Cerebellar cortex (tissue), 1 donor: ENCODE data around the gene SPC24.
A peak's percentile ranks its signal among the peaks of the same experiment; 100 is the strongest.
"Not testable (repeated sequence)": the region's sequence is repeated elsewhere in the genome, so short reads cannot be mapped to it uniquely, and the experiment has no call there.

Source experiments
- DNase-seq: peaks from one replicate; pipeline ENCODE4 v3.0.0-alpha.2; 2015; ENCODE audit warnings: low spot score

Gene SPC24

DNA sequence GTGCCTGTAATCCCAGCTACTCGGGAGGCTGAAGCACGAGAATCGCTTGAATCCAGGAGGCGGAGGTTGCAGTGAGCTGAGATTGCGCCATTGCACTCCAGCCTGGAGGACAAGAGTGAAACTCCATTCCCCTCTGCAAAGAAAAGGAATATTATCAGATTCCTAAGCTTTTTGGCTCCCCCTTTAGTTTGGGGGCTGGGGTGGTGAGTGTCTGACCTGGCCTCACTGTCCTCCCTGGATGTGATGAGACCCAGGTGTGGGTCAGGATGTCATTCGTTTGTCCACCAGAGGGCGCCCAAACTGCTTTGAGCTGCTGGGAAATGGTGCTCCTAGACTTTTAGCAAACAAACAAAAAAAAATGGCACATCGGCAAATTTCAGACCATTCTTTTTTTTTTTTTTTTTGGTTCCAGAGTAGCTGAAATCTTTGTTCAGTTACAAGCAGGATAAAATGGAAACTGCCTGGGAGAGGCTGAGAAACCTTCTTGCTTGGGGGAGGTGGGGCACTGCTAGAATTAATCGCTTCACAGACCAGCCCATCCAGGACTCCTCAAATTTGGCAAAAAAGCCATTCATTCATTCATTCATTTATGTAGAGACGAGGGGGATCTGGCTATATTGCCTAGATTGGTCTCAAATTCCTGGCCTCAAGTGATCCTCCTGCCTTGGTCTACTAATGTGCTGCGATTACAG is 29.4 kb downstream of the SPC24 start:
- DNase-seq, result peak; percentile 88

- not testable (repeated sequence) for DNase-seq
Observed at GRCh38 chr19:11124157-11124556, 31.4 kb downstream of the SPC24 start.

DNA sequence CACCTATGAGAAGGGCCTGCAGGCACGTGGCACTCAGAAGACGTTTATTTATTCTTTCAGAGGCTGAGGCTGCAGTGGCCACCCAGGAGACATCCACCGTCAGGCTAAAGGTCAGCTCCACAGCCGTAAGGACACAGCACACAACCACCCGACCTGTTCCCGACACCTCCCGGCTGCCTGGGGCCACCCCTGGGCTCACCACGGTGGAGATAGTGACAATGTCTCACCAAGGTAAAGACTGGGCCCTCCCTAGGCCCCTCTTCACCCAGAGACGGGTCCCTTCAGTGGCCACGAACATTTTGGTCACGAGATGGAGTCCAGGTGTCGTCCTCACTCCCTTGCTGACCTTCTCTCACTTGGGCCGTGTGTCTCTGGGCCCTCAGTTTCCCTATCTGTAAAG is 32.5 kb downstream of the SPC24 start:
- no peak for DNase-seq

GRCh38 chr19:11121963-11122362 is 33.6 kb downstream of the SPC24 start:
- DNase-seq, result not testable (repeated sequence)

- no peak for DNase-seq
Observed at GRCh38 chr19:11116507-11116906, 39.1 kb downstream of the SPC24 start.

GRCh38 chr19:11115895-11116446 is 39.6 kb downstream of the SPC24 start:
- no peak for DNase-seq

- no peak for DNase-seq
Observed at GRCh38 chr19:11115042-11115441, 40.5 kb downstream of the SPC24 start.

DNA sequence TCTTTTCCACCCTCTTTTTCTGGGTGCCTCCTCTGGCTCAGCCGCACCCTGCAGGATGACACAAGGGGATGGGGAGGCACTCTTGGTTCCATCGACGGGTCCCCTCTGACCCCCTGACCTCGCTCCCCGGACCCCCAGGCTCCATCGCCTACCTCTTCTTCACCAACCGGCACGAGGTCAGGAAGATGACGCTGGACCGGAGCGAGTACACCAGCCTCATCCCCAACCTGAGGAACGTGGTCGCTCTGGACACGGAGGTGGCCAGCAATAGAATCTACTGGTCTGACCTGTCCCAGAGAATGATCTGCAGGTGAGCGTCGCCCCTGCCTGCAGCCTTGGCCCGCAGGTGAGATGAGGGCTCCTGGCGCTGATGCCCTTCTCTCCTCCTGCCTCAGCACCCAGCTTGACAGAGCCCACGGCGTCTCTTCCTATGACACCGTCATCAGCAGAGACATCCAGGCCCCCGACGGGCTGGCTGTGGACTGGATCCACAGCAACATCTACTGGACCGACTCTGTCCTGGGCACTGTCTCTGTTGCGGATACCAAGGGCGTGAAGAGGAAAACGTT is 42.4 kb downstream of the SPC24 start:
- DNase-seq, result no peak

DNA sequence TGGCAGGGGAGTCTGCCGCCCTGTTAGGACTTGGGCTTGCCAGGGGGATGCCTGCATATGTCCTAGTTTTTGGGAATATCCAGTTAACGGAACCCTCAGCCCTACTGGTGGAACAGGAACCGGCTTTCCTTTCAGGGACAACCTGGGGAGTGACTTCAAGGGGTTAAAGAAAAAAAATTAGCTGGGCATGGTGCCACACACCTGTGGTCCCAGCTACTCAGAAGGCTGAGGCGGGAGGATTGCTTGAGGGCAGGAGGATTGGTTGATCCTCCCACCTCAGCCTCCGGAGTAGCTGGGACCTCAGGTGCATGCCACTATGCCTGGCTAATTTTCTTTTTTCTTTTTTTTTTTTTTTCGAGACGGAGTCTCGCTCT is 43.8 kb downstream of the SPC24 start:
- no peak for DNase-seq

DNA sequence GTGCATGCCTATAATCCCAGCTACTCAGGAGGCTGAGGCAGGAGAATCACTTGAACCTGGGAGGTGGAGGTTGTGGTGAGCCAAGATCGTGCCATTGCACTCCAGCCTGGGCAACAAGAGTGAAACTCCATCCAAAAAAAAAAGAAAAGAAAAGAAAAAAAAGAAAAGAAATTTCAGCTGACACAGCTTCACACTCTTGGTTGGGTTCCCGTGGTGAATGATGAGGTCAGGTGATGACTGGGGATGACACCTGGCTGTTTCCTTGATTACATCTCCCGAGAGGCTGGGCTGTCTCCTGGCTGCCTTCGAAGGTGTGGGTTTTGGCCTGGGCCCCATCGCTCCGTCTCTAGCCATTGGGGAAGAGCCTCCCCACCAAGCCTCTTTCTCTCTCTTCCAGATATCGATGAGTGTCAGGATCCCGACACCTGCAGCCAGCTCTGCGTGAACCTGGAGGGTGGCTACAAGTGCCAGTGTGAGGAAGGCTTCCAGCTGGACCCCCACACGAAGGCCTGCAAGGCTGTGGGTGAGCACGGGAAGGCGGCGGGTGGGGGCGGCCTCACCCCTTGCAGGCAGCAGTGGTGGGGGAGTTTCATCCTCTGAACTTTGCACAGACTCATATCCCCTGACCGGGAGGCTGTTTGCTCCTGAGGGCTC is 44.3 kb downstream of the SPC24 start:
- DNase-seq, result no peak

GRCh38 chr19:11108746-11109145 is 46.8 kb downstream of the SPC24 start:
- no peak for DNase-seq

DNA sequence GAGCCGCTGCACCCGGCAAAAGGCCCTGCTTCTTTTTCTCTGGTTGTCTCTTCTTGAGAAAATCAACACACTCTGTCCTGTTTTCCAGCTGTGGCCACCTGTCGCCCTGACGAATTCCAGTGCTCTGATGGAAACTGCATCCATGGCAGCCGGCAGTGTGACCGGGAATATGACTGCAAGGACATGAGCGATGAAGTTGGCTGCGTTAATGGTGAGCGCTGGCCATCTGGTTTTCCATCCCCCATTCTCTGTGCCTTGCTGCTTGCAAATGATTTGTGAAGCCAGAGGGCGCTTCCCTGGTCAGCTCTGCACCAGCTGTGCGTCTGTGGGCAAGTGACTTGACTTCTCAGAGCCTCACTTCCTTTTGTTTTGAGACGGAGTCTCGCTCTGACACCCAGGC is 49.1 kb downstream of the SPC24 start:
- DNase-seq, result no peak

DNA sequence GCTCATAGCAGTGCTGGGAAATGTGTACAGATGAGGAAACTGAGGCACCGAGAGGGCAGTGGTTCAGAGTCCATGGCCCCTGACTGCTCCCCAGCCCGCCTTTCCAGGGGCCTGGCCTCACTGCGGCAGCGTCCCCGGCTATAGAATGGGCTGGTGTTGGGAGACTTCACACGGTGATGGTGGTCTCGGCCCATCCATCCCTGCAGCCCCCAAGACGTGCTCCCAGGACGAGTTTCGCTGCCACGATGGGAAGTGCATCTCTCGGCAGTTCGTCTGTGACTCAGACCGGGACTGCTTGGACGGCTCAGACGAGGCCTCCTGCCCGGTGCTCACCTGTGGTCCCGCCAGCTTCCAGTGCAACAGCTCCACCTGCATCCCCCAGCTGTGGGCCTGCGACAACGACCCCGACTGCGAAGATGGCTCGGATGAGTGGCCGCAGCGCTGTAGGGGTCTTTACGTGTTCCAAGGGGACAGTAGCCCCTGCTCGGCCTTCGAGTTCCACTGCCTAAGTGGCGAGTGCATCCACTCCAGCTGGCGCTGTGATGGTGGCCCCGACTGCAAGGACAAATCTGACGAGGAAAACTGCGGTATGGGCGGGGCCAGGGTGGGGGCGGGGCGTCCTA is 50.5 kb downstream of the SPC24 start:
- DNase-seq, result no peak

DNA sequence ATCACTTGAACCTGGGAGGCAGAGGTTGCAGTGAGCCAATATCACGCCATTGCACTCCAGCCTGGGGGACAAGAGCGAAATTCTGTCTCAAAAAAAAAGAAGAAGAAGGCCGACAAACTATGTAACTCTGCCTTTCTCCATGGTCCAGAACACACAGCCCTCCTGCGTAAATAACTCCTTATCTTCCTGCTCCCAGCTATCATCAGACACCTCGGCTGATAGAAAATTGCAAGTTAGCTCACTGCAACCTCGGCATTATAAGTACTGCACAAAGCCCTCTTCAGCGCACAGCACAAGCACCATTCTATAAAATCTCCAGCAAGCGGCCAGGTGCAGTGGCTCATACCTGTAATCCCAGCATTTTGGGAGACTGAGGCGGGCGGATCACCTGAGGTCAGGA is 51.9 kb downstream of the SPC24 start:
- not testable (repeated sequence) for DNase-seq

DNA sequence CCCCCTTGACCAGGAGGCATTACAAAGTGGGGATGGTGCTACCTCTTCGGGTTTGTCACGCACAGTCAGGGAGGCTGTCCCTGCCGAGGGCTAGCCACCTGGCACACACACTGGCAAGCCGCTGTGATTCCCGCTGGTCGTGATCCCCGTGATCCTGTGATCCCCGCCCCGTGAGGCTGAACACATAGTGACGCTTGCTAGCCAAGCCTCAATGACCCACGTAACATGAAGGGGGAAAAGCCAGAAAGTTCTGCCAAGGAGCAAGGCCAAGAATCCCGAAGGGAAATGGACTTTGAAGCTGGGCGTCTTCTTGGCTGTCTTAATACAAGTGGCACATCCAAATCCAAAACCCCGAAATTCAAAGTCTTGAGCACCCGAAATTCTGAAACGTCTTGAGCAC is 52.6 kb downstream of the SPC24 start:
- DNase-seq, result no peak

GRCh38 chr19:11101057-11101456 is 54.5 kb downstream of the SPC24 start:
- DNase-seq, result no peak

GRCh38 chr19:11100049-11100448 is 55.5 kb downstream of the SPC24 start:
- DNase-seq, result no peak

DNA sequence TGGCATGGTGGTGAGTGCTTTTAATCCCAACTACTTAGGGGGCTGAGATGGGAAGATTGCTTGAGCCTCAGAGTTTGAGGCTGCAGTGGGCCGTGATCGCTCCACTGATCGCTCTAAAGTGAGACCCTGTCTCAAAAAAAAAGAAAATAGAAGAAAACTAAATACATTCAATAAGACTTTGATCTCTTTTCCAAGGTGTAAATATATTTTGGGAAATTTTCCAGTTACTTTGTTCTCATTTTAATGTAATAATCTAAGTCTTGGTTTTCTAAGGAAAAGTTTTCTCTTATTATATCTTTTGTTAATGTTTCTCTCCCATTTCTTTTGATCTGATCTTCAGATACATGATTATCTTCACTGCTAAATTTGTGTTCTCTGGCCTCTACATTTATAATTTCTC is 56.7 kb downstream of the SPC24 start:
- no peak for DNase-seq

- DNase-seq, result no peak
Observed at GRCh38 chr19:11098327-11098726, 57.3 kb downstream of the SPC24 start.

- DNase-seq, result not testable (repeated sequence)
Observed at GRCh38 chr19:11097367-11097766, 58.2 kb downstream of the SPC24 start.

DNA sequence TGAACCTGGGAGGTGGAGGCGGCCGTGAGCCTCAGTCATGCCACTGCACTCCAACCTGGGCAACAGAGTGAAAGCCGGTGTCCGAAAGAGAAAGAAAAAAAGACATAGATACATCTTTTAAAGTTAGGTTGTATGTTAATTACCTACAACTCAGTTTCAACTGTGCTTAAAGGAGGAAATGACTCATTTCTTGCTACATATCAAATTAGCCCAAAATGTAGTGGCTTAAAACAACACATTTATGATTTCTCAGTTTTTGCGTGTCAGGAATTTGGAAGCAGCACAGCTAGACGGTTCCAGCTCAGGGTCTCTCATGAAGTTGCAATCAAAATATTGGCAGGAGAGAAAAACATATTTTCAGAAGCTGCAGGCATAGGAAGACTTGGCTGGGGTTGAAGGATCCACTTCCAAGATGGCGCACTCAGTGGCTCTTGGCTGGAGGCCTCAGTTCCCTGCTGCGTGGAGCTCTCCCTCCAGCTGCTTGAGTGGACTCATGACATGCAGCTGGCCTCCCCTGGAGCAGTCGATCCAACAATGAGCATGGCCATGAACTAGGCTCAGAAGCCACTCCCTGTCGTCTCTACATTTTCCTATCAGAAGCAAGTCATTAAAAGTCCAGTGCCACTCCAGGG is 59.3 kb downstream of the SPC24 start:
- DNase-seq, result peak; percentile 44
